ENCODE data around the gene MNAT1.
"Not testable (repeated sequence)": the region's sequence is repeated elsewhere in the genome, so short reads cannot be mapped to it uniquely, and the experiment has no call there.

MNAT1 gene

GRCh38 chr14:60848066-60848465, 113.5 kb downstream of the MNAT1 start:
- Histone ChIP-seq H3K27me3 (no peaks in the 10 kb centered on the region), H3K4me3 (ENCODE audit: low read depth, low read length) (no peak overlapping the region), H3K9me3 (peaks cover 3% of the 10 kb centered on the region; the same call in 1 of the 2 replicates), H3K4me1 (no peaks in the 10 kb centered on the region), H3K36me3 (no peaks in the 10 kb centered on the region)
- no peak for TF ChIP-seq CTCF (IDR thresholded peaks at IDR 0.05; ENCODE audit: low read depth, low read length)
- no peak for DNase-seq

GRCh38 chr14:60851692-60852091, 117.1 kb downstream of the MNAT1 start:
- H3K36me3 ChIP-seq; H3K9me3 ChIP-seq; DNase-seq; H3K27me3 ChIP-seq; H3K4me3 ChIP-seq (ENCODE audit: low read depth, low read length); H3K4me1 ChIP-seq: not testable (repeated sequence)

- TF ChIP-seq CTCF (IDR thresholded peaks at IDR 0.05; ENCODE audit: low read depth, low read length), result no peak
Observed at GRCh38 chr14:60856111-60856510, 121.5 kb downstream of the MNAT1 start.

GRCh38 chr14:60859525-60859924, 125.0 kb downstream of the MNAT1 start:
- Histone ChIP-seq H3K9me3 (no peaks in the 10 kb centered on the region), H3K4me1 (no peaks in the 10 kb centered on the region), H3K4me3 (ENCODE audit: low read depth, low read length) (no peak overlapping the region), H3K36me3 (no peaks in the 10 kb centered on the region), H3K27me3 (no peaks in the 10 kb centered on the region)
- no peak for DNase-seq
- TF ChIP-seq CTCF (IDR thresholded peaks at IDR 0.05; ENCODE audit: low read depth, low read length), result no peak

More at GRCh38 chr14:60856111-60856510, 121.5 kb downstream of the MNAT1 start:
- Histone ChIP-seq H3K4me3 (ENCODE audit: low read depth, low read length) (no peak overlapping the region), H3K27me3 (no peaks in the 10 kb centered on the region), H3K36me3 (no peaks in the 10 kb centered on the region), H3K9me3 (peaks cover 3% of the 10 kb centered on the region; the same call in 1 of the 2 replicates), H3K4me1 (no peaks in the 10 kb centered on the region)
- DNase-seq, result no peak

- Histone ChIP-seq H3K27me3 (no peaks in the 10 kb centered on the region), H3K4me1 (no peaks in the 10 kb centered on the region), H3K9me3 (no peaks in the 10 kb centered on the region), H3K36me3 (no peaks in the 10 kb centered on the region), H3K4me3 (ENCODE audit: low read depth, low read length) (no peak overlapping the region)
- TF ChIP-seq CTCF (IDR thresholded peaks at IDR 0.05; ENCODE audit: low read depth, low read length), result no peak
- no peak for DNase-seq
Observed at GRCh38 chr14:60861545-60862140, 127.1 kb downstream of the MNAT1 start.

GRCh38 chr14:60862283-60862682, 127.7 kb downstream of the MNAT1 start:
- Histone ChIP-seq H3K27me3 (no peaks in the 10 kb centered on the region), H3K36me3 (no peaks in the 10 kb centered on the region), H3K4me3 (ENCODE audit: low read depth, low read length) (no peak overlapping the region), H3K4me1 (no peaks in the 10 kb centered on the region), H3K9me3 (no peaks in the 10 kb centered on the region)
- no peak for DNase-seq
- TF ChIP-seq CTCF (IDR thresholded peaks at IDR 0.05; ENCODE audit: low read depth, low read length), result no peak

Data from BE2C (cell line).